Measurements from ENCODE around the gene SGSM1. TPM values are rescaled to one million over a fixed set of nuclear protein-coding genes. Genes with fewer than 3 reads are reported as not detected.

SGSM1 gene
- total and polyA plus RNA-seq, 2 experiments from 2014 or later = 0.39 TPM; not detected in 1

DNA sequence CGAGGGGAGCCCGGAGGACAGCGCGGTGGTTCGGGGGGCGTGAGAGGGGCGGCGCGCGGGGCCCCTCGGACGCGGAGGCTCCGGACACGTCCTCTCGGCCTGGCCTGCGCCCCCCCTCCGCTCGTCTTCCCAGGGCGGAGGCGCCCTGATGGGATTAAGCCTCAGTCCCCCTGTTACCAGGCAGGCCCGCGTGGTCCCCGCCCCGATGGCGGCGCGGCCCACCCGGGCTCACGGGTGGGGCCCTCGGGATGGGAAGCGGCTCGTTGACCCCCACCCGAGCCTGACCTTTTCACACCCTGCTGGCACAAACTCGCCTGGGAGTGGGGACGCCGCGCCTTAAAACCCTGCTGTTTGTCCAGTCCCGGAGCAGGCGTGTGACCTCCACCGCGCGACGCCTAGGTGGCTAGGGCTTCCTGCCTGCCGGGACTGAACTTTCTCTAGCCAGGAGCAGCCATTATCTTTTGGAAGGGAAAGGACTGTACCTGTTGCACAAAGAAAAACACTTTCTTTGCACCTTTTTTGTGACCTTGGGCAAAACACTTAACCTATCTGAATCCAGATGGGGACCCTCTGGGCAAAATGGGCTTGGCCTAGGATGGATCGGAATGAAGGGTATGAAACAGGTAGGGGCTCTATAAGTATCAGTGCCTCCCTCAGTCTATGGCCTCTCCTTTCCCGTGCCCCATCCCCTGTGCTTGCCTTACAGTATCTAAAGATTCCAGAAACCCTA, 147.5 kb downstream of the SGSM1 start:
- peak overlapping the region; percentile 41 for H3K4me3 ChIP-seq
- H3K4me1 ChIP-seq (ENCODE audit: low read depth) = peaks cover 10% of the 10 kb centered on the region
- H3K9me3 ChIP-seq (ENCODE audit: low read depth) = no peaks in the 10 kb centered on the region
- DNase-seq (ENCODE audit: low read depth in 1 of 2, low spot score in 1 of 2) = peak in 1 of 2 donors; percentile 50
- TF ChIP-seq CTCF (IDR thresholded peaks at IDR 0.05; ENCODE audit: low read depth, low read length) = no peak
- H3K36me3 ChIP-seq = no peaks in the 10 kb centered on the region
- peak overlapping the region; percentile 78 for H3K27ac ChIP-seq
- no peaks in the 10 kb centered on the region for H3K27me3 ChIP-seq

DNA sequence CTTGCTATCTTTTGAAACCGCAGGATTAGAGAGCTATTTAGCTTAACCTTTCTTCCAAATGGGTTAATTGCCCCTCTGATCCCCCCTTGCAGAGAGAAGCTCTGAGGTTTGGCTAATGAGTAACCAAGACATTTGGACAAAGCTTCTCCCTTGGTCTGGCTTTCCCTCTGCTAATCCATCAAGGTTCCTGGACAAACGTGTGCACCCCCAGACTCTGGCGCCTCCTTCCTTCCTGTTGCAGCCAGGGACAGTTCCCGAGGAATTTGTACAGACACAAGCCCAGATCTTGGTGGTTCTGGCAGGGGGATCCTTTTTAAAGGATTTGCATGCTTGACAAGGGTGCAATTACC, 148.1 kb downstream of the SGSM1 start:
- peaks cover 10% of the 10 kb centered on the region for H3K4me1 ChIP-seq (ENCODE audit: low read depth)
- no peak for DNase-seq (ENCODE audit: low read depth in 1 of 2, low spot score in 1 of 2)
- H3K27ac ChIP-seq = peak overlapping the region; percentile 78
- no peaks in the 10 kb centered on the region for H3K9me3 ChIP-seq (ENCODE audit: low read depth)
- H3K36me3 ChIP-seq = no peaks in the 10 kb centered on the region
- H3K4me3 ChIP-seq = peak overlapping the region; percentile 41
- H3K27me3 ChIP-seq = no peaks in the 10 kb centered on the region
- TF ChIP-seq CTCF (IDR thresholded peaks at IDR 0.05; ENCODE audit: low read depth, low read length) = no peak

DNA sequence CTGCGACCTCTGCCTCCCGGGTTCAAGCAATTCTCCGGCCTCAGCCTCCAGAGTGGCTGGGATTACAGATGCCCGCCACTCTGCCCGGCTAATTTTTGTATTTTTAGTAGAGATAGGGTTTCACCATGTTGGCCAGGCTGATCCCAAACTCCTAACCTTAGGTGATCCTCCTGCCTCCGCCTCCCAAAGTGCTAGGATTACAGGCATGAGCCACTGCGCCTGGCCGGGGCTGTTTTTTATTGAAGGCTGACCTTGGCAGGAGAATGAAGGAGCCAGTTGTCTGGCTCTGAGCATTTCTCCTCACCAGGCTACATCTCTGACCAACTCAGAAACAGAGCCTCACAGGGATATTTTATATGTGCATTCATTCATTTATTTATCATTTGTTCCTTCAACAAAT, 148.8 kb downstream of the SGSM1 start:
- DNase-seq (ENCODE audit: low read depth in 1 of 2, low spot score in 1 of 2) = no peak
- no peak for TF ChIP-seq CTCF (IDR thresholded peaks at IDR 0.05; ENCODE audit: low read depth, low read length)
- H3K4me3 ChIP-seq = no peak overlapping the region

DNA sequence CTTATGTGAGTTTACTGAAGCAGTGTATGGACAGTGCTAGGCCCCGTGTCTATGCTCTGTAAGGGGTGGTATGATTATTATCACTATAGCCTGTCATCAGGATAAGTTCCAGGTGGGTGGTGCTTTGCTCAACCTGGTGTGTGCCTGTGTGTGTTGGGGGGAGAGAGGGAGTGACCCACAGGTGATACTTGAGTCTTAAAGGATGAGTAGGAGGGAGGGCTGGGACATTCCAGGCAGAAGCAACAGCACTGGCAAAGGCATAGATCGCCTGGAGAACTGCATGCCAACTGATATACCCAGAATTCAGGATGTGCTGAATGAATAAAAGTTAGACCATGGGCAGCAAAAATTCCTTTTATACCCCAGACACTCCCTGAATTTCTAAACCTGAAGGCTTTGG, 151.0 kb downstream of the SGSM1 start:
- Histone ChIP-seq H3K4me3 (no peak overlapping the region), H3K4me1 (ENCODE audit: low read depth) (peaks cover 10% of the 10 kb centered on the region), H3K27ac (no peak overlapping the region), H3K9me3 (ENCODE audit: low read depth) (no peaks in the 10 kb centered on the region), H3K27me3 (no peaks in the 10 kb centered on the region), H3K36me3 (no peaks in the 10 kb centered on the region)
- no peak for DNase-seq (ENCODE audit: low read depth in 1 of 2, low spot score in 1 of 2)
- TF ChIP-seq CTCF (IDR thresholded peaks at IDR 0.05; ENCODE audit: low read depth, low read length) = no peak

More for the DNA sequence above, 148.8 kb downstream of the SGSM1 start:
- no peaks in the 10 kb centered on the region for H3K27me3 ChIP-seq
- H3K9me3 ChIP-seq (ENCODE audit: low read depth) = no peaks in the 10 kb centered on the region
- H3K27ac ChIP-seq = no peak overlapping the region
- peaks cover 10% of the 10 kb centered on the region for H3K4me1 ChIP-seq (ENCODE audit: low read depth)
- no peaks in the 10 kb centered on the region for H3K36me3 ChIP-seq

GRCh38 chr22:24961217-24961844, 155.3 kb downstream of the SGSM1 start:
- H3K9me3 ChIP-seq (ENCODE audit: low read depth) = no peaks in the 10 kb centered on the region
- no peak for DNase-seq (ENCODE audit: low read depth in 1 of 2, low spot score in 1 of 2)
- no peak for TF ChIP-seq CTCF (IDR thresholded peaks at IDR 0.05; ENCODE audit: low read depth, low read length)
- no peak overlapping the region for H3K4me3 ChIP-seq
- no peaks in the 10 kb centered on the region for H3K4me1 ChIP-seq (ENCODE audit: low read depth)
- no peak overlapping the region for H3K27ac ChIP-seq
- no peaks in the 10 kb centered on the region for H3K36me3 ChIP-seq
- no peaks in the 10 kb centered on the region for H3K27me3 ChIP-seq

Data from cardiac muscle cell (in vitro differentiated cells and primary cell).